Keratinocyte (primary cell): ENCODE measurements around the gene GHRHR.

ENCODE experiments used
- EZH2 ChIP-seq: IDR thresholded peaks from one replicate; pipeline ENCODE4 v1.6.1; 2012; ENCODE audit warnings: inconsistent platforms, mild to moderate bottlenecking, low read length, moderate library complexity
- TF ChIP-seq, protein P1 (sequence below), 3 experiments: IDR thresholded peaks in 1 of 3; conservative IDR thresholded peaks in 1 of 3; optimal IDR thresholded peaks in 1 of 3; 2 replicates in 2 of 3; 3 replicates in 1 of 3; pipeline versions ENCODE3 to v1.5.1; 2011; ENCODE audit warnings: low read length in 3 of 3, mild to moderate bottlenecking in 3 of 3, moderate library complexity in 2 of 3, control low read depth in 1 of 3, inconsistent platforms in 1 of 3; ENCODE audit not compliant: insufficient read depth in 2 of 3; ENCODE audit errors: extremely low read depth in 1 of 3

DNA sequence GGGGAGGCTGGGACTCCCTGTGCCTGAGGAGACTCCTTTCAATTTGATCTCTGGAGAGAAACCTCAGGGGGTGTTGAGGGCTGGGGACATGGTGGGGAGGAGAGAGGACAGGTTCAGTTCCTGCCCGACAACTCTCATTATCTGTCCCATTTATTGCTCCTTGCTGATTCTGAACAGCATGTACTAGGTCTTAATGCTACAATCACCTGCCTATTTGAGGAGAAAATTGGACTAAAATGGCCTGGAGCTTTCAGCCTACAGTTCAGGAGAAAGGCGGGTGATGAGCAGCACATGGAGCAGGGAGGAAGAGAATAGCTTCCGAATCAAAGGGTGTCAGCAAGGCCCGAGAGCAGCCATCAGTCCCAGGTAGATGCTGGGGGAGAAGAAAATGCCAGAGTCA lies 58.4 kb downstream of the GHRHR start:
- TF ChIP-seq, protein P1, sequence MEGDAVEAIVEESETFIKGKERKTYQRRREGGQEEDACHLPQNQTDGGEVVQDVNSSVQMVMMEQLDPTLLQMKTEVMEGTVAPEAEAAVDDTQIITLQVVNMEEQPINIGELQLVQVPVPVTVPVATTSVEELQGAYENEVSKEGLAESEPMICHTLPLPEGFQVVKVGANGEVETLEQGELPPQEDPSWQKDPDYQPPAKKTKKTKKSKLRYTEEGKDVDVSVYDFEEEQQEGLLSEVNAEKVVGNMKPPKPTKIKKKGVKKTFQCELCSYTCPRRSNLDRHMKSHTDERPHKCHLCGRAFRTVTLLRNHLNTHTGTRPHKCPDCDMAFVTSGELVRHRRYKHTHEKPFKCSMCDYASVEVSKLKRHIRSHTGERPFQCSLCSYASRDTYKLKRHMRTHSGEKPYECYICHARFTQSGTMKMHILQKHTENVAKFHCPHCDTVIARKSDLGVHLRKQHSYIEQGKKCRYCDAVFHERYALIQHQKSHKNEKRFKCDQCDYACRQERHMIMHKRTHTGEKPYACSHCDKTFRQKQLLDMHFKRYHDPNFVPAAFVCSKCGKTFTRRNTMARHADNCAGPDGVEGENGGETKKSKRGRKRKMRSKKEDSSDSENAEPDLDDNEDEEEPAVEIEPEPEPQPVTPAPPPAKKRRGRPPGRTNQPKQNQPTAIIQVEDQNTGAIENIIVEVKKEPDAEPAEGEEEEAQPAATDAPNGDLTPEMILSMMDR (optimal IDR thresholded peaks at IDR 0.05 in 1 of 3, IDR thresholded peaks at IDR 0.05 in 1 of 3, conservative IDR thresholded peaks at IDR 0.05 in 1 of 3; ENCODE audit: extremely low read depth in 1 of 3, insufficient read depth in 2 of 3, low read length in 3 of 3) = no peak
- no peak for TF ChIP-seq EZH2
